GM23338 (cell line): Measurements from ENCODE around the gene FKBP2. TPM values are rescaled to one million over a fixed set of nuclear protein-coding genes. Genes with fewer than 3 reads are reported as not detected.
A peak's percentile ranks its signal among the peaks of the same experiment; 100 is the strongest.

Experiments
- ATAC-seq: fragments of 200-7000 bp; cut with Tn5 transposase; 3 replicates; pipeline ENCODE4 v1.9.1; 2020
- DNase-seq: peaks from one replicate; pipeline ENCODE4 v3.0.0-alpha.2; 2015; ENCODE audit warnings: low spot score
- H2AFZ ChIP-seq: fragments of 200-600 bp; sonication (generic); 2 replicates; pipeline ENCODE4 v1.8.0; 2016; ENCODE audit warnings: antibody characterized with exemption, mild to moderate bottlenecking, moderate library complexity
- H3F3A ChIP-seq: fragments of 200-600 bp; sonication (generic); replicated peaks from 2 replicates; pipeline ENCODE4 v1.8.0; 2017; ENCODE audit warnings: antibody characterized with exemption, mixed run types, low read depth
- H3K27ac ChIP-seq: fragments of 200-600 bp; sonication (generic); 2 replicates; pipeline ENCODE4 v1.6.1; 2016; ENCODE audit warnings: low read depth
- H3K27me3 ChIP-seq: fragments of 200-600 bp; sonication (generic); 2 replicates; pipeline ENCODE4 v1.8.0; 2016; ENCODE audit warnings: mild to moderate bottlenecking, mixed run types, moderate library complexity; ENCODE audit not compliant: insufficient read depth
- H3K36me3 ChIP-seq: fragments of 200-600 bp; sonication (generic); 2 replicates; pipeline ENCODE4 v1.8.0; 2016; ENCODE audit warnings: mild to moderate bottlenecking; ENCODE audit not compliant: insufficient read depth
- H3K4me1 ChIP-seq: fragments of 200-600 bp; sonication (generic); 2 replicates; pipeline ENCODE4 v1.8.0; 2016; ENCODE audit warnings: mild to moderate bottlenecking, moderate library complexity; ENCODE audit not compliant: insufficient read depth
- H3K4me2 ChIP-seq: fragments of 200-600 bp; sonication (generic); 2 replicates; pipeline ENCODE4 v1.7.1; 2017; ENCODE audit warnings: mixed run types
- H3K4me3 ChIP-seq: fragments of 200-600 bp; sonication (generic); 2 replicates; pipeline ENCODE4 v1.6.1; 2016; ENCODE audit warnings: mixed run types
- H3K79me2 ChIP-seq: fragments of 200-600 bp; sonication (generic); replicated peaks from 2 replicates; pipeline ENCODE4 v1.8.0; 2017; ENCODE audit warnings: mild to moderate bottlenecking; ENCODE audit not compliant: insufficient read depth
- H3K9me2 ChIP-seq: fragments of 200-600 bp; sonication (generic); 2 replicates; pipeline ENCODE4 v1.8.0; 2017; ENCODE audit not compliant: insufficient read depth
- H4K20me1 ChIP-seq: fragments of 200-600 bp; sonication (generic); replicated peaks from 2 replicates; pipeline ENCODE4 v1.8.0; 2017; ENCODE audit warnings: mild to moderate bottlenecking; ENCODE audit not compliant: insufficient read depth
- H3K27ac Mint-ChIP-seq: 2 replicates; pipeline ENCODE4 v1.8.0; 2020; ENCODE audit warnings: inconsistent platforms, mild to moderate bottlenecking, moderate library complexity, mixed read lengths
- H3K27me3 Mint-ChIP-seq: 3 replicates; pipeline ENCODE4 v1.8.0; 2022; ENCODE audit warnings: low read depth, mild to moderate bottlenecking, moderate library complexity, mixed read lengths, inconsistent platforms; ENCODE audit not compliant: insufficient read depth, poor library complexity
- H3K36me3 Mint-ChIP-seq: 3 replicates; pipeline ENCODE4 v1.8.0; 2021; ENCODE audit warnings: low read depth, mild to moderate bottlenecking, inconsistent platforms, moderate library complexity, mixed read lengths
- H3K4me1 Mint-ChIP-seq: 3 replicates; pipeline ENCODE4 v1.8.0; 2020; ENCODE audit warnings: mild to moderate bottlenecking, inconsistent platforms, mixed read lengths
- H3K4me3 Mint-ChIP-seq: 3 replicates; pipeline ENCODE4 v1.8.0; 2021; ENCODE audit warnings: moderate library complexity, mild to moderate bottlenecking, inconsistent platforms, mixed read lengths
- H3K9me3 Mint-ChIP-seq: 3 replicates; pipeline ENCODE4 v1.8.0; 2020; ENCODE audit warnings: moderate library complexity, mild to moderate bottlenecking, inconsistent platforms, mixed read lengths
- CREB1 ChIP-seq: fragments of 250-450 bp; sonication (Bioruptor Pico); IDR thresholded peaks from 2 replicates; pipeline ENCODE4 v1.5.0; 2020; ENCODE audit warnings: low read depth, mild to moderate bottlenecking, moderate library complexity
- EZH2 ChIP-seq: fragments of 200-600 bp; sonication (generic); IDR thresholded peaks from one replicate; pipeline ENCODE4 v1.8.0; 2017; ENCODE audit warnings: antibody characterized with exemption, mild to moderate bottlenecking, low read depth; ENCODE audit not compliant: unreplicated experiment
- JUNB ChIP-seq: IDR thresholded peaks from one replicate; pipeline ENCODE4 v1.6.1; 2016; ENCODE audit warnings: antibody characterized with exemption; ENCODE audit not compliant: unreplicated experiment
- POLR2AphosphoS5 ChIP-seq: IDR thresholded peaks from 2 replicates; pipeline ENCODE4 v1.6.1; 2016; ENCODE audit warnings: antibody characterized with exemption, low read depth
- STAT1 ChIP-seq: IDR thresholded peaks from one replicate; pipeline ENCODE4 v1.6.1; 2016; ENCODE audit warnings: antibody characterized with exemption; ENCODE audit not compliant: unreplicated experiment
- ZNF114 ChIP-seq: fragments of 250-450 bp; sonication (Bioruptor Pico); IDR thresholded peaks from 2 replicates; pipeline ENCODE4 v1.5.0; 2020; ENCODE audit warnings: mild to moderate bottlenecking, moderate library complexity
- ZNF331 ChIP-seq: fragments of 250-450 bp; sonication (Bioruptor Pico); IDR thresholded peaks from 2 replicates; pipeline ENCODE4 v1.5.0; 2020; ENCODE audit warnings: low read depth, mild to moderate bottlenecking, moderate library complexity
- polyA plus RNA-seq: library from polyadenylated mRNA; unstranded; fragments of >200 nt; fragmentation: Nextera tagmentation; extraction: Ambion mirVana; gene quantifications from 2 replicates; pipeline ENCODE4 v1.2.1, GENCODE V29; 2016
- total RNA-seq: library from RNA; depleted of rRNA; stranded (reverse); fragments of >200 nt; shearing (Covaris generic); gene quantifications from 2 replicates; pipeline ENCODE4 v1.2.3, GENCODE V29; 2014
- TF ChIP-seq, protein P1 (sequence below): IDR thresholded peaks from one replicate; pipeline ENCODE4 v1.6.1; 2018; ENCODE audit warnings: antibody characterized with exemption; ENCODE audit not compliant: unreplicated experiment

Gene FKBP2
- total and polyA plus RNA-seq, 2 experiments from 2014 or later, result 31.4 to 201 TPM

DNA sequence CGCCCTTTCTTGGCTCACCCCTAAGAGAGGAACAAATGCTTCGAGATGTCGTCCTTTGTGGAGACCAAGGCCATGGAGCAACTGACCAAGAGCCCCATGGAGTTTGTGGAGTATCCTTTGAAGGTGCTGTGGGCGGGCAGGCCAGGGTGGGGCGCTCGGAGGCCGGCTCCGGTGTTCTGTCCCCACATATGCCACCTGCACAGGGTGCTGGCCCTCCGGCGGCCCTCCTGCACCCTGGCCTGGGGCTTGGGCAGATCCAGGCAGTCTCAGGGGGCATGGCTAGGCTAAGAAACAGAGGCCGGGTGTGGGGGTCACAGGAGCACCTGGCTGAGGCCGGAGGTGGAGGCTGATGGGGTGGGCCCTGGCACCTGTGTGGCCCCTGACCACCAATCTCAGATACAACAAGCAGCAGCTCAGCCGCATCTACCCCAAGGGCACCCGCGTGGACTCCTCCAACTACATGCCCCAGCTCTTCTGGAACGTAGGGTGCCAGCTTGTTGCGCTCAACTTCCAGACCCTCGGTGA is 20.7 kb downstream of the FKBP2 start (continued):
- TF ChIP-seq, protein P1, sequence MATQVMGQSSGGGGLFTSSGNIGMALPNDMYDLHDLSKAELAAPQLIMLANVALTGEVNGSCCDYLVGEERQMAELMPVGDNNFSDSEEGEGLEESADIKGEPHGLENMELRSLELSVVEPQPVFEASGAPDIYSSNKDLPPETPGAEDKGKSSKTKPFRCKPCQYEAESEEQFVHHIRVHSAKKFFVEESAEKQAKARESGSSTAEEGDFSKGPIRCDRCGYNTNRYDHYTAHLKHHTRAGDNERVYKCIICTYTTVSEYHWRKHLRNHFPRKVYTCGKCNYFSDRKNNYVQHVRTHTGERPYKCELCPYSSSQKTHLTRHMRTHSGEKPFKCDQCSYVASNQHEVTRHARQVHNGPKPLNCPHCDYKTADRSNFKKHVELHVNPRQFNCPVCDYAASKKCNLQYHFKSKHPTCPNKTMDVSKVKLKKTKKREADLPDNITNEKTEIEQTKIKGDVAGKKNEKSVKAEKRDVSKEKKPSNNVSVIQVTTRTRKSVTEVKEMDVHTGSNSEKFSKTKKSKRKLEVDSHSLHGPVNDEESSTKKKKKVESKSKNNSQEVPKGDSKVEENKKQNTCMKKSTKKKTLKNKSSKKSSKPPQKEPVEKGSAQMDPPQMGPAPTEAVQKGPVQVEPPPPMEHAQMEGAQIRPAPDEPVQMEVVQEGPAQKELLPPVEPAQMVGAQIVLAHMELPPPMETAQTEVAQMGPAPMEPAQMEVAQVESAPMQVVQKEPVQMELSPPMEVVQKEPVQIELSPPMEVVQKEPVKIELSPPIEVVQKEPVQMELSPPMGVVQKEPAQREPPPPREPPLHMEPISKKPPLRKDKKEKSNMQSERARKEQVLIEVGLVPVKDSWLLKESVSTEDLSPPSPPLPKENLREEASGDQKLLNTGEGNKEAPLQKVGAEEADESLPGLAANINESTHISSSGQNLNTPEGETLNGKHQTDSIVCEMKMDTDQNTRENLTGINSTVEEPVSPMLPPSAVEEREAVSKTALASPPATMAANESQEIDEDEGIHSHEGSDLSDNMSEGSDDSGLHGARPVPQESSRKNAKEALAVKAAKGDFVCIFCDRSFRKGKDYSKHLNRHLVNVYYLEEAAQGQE, result no peak
- TF ChIP-seq ZNF114 (CRISPR knock-in tag) (no peak), POLR2AphosphoS5 (no peak)

DNA sequence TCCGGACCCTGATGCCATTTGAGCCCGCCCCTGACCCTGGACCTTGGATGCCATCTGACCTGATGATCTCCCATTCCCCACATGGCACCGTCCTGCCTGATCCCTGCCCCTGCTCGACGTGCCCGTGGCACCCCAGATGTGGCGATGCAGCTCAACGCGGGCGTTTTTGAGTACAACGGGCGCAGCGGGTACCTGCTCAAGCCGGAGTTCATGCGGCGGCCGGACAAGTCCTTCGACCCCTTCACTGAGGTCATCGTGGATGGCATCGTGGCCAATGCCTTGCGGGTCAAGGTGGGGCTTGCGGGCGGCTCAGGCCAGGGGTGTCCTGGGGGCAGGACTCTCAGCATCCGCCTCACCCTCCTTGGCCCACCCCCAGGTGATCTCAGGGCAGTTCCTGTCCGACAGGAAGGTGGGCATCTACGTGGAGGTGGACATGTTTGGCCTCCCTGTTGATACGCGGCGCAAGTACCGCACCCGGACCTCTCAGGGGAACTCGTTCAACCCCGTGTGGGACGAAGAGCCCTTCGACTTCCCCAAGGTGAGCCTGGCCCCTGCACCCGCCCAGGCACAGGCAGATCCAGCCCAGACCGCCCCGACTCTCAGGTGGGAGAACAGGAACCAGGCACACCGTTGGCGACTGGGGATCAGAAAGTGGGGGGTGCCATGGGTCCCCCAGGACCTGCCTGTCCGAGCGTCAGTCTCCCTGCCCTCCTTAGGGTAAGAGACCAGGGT is 21.5 kb downstream of the FKBP2 start:
- Histone ChIP-seq H4K20me1 (0 out of 2 replicates have a peak, but pooled peaks cover 4% of the 10 kb centered on the region), H3F3A (0 out of 2 replicates have a peak, but pooled peaks cover 4% of the 10 kb centered on the region), H3K27ac (no peak overlapping the region), H3K4me1 (no peaks in the 10 kb centered on the region), H3K4me3 (no peak overlapping the region), H3K79me2 (no peaks in the 10 kb centered on the region), H3K27me3 (no peaks in the 10 kb centered on the region), H3K4me2 (no peak overlapping the region), H3K36me3 (peaks cover 6% of the 10 kb centered on the region), H2AFZ (no peak overlapping the region), H3K9me2 (no peaks in the 10 kb centered on the region)
- no peak overlapping the region for H3K4me3 Mint-ChIP-seq
- no peak overlapping the region for H3K27ac Mint-ChIP-seq
- TF ChIP-seq STAT1 (no peak), EZH2 (no peak)
- H3K36me3 Mint-ChIP-seq, result peaks cover 73% of the 10 kb centered on the region
- H3K27me3 Mint-ChIP-seq, result peaks cover 14% of the 10 kb centered on the region
- H3K4me1 Mint-ChIP-seq, result peaks cover 7% of the 10 kb centered on the region; the same call in 2 of the 3 replicates
- H3K9me3 Mint-ChIP-seq, result no peaks in the 10 kb centered on the region
- ATAC-seq (no peak), DNase-seq (no peak)

DNA sequence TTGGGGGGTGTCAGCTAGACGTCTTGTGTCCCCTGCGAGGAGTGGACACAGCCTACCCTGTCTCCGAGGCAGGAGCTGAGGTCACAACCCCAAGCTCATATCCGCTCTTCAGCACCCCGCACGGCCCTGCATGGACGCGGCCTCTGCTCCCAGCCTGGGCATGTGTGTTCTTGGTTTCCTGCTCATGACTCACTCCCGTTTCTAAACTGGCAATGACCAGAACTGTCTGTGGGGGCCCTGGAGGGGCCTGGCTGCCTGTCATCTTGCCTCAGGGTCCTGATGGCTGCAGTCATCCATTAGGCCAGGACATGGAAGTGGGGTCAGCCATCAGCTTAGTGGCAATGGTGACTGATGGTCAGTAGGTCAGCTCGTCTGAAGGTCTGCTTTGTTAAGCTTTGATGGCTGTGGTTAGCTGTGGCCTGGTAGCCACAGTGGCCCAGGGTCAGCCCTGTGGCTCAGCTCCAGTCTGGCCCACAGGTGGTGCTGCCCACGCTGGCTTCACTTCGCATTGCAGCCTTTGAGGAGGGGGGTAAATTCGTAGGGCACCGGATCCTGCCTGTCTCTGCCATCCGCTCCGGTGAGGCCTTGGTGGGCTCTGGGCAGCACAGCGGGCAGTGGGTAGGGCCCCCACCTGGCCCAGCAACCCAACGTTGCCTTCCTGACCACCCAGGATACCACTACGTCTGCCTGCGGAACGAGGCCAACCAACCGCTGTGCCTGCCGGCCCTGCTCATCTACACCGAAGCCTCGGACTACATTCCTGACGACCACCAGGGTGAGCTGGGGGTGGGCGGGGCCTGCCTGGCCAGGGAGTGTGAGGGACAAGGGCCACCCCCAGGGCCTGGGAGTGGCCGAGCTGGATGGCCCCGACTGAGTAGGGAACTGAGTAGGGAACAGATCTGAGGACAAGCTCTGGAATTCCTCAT is 22.4 kb downstream of the FKBP2 start:
- H3K4me1 Mint-ChIP-seq, result peaks cover 12% of the 10 kb centered on the region; the same call in 2 of the 3 replicates
- Histone ChIP-seq H3K36me3 (peaks cover 6% of the 10 kb centered on the region), H3K4me2 (no peak overlapping the region), H2AFZ (no peak overlapping the region), H3K79me2 (no peaks in the 10 kb centered on the region), H4K20me1 (0 out of 2 replicates have a peak, but pooled peaks cover 4% of the 10 kb centered on the region), H3F3A (peaks cover 6% of the 10 kb centered on the region; the same call in 1 of the 2 replicates), H3K4me1 (0 out of 2 replicates have a peak, but pooled peaks cover 2% of the 10 kb centered on the region), H3K27me3 (no peaks in the 10 kb centered on the region), H3K27ac (no peak overlapping the region), H3K9me2 (no peaks in the 10 kb centered on the region), H3K4me3 (no peak overlapping the region)
- H3K36me3 Mint-ChIP-seq, result peaks cover 73% of the 10 kb centered on the region
- ATAC-seq (peak; percentile 36), DNase-seq (peak; percentile 49)
- H3K27me3 Mint-ChIP-seq, result peaks cover 10% of the 10 kb centered on the region
- H3K9me3 Mint-ChIP-seq, result no peaks in the 10 kb centered on the region; the same call in 2 of the 3 replicates
- H3K27ac Mint-ChIP-seq, result peak overlapping the region; percentile 85; the same call in 1 of the 2 replicates
- no peak overlapping the region; the same call in 2 of the 3 replicates for H3K4me3 Mint-ChIP-seq
- no peak for TF ChIP-seq EZH2
- no peak for TF ChIP-seq JUNB
- no peak for TF ChIP-seq CREB1 (CRISPR knock-in tag)
- no peak for TF ChIP-seq ZNF331
